Fibroblast of skin of back (primary cell): ENCODE results near the gene TEAD3.

Experiments used
- DNase-seq: peaks from one replicate; pipeline ENCODE4 v3.0.0-alpha.2; 2013

TEAD3 gene

GRCh38 chr6:35512006-35512405 is 15.1 kb upstream of the TEAD3 start:
- no peak for DNase-seq

- no peak for DNase-seq
These were observed 14.7 kb upstream of the TEAD3 start for GRCh38 chr6:35511562-35511941.

GRCh38 chr6:35510916-35511561 is 14.2 kb upstream of the TEAD3 start:
- DNase-seq, result no peak

- DNase-seq, result no peak
These were observed 11.7 kb upstream of the TEAD3 start for GRCh38 chr6:35508542-35508941.

- no peak for DNase-seq
These were observed 11.1 kb upstream of the TEAD3 start for GRCh38 chr6:35508027-35508426.

GRCh38 chr6:35507221-35507620 is 10.3 kb upstream of the TEAD3 start:
- peak; percentile 44 for DNase-seq

GRCh38 chr6:35506536-35506935 is 9.7 kb upstream of the TEAD3 start:
- DNase-seq, result no peak

- no peak for DNase-seq
These were observed 9.1 kb upstream of the TEAD3 start for GRCh38 chr6:35505999-35506412.

GRCh38 chr6:35503534-35503933 is 6.7 kb upstream of the TEAD3 start:
- DNase-seq, result no peak

- no peak for DNase-seq
These were observed 4.9 kb upstream of the TEAD3 start for GRCh38 chr6:35501784-35502183.

GRCh38 chr6:35500782-35501181 is 3.9 kb upstream of the TEAD3 start:
- DNase-seq, result peak; percentile 82

GRCh38 chr6:35499372-35499771 is 2.5 kb upstream of the TEAD3 start:
- no peak for DNase-seq

GRCh38 chr6:35498422-35499067 is 1.7 kb upstream of the TEAD3 start:
- DNase-seq, result peak; percentile 46

GRCh38 chr6:35497571-35498421 is 917 bp upstream of the TEAD3 start:
- peak; percentile 93 for DNase-seq

- DNase-seq, result peak; percentile 54
These were observed 641 bp downstream of the TEAD3 start for GRCh38 chr6:35496036-35496840.

GRCh38 chr6:35495258-35496035 is 1.4 kb downstream of the TEAD3 start:
- no peak for DNase-seq

GRCh38 chr6:35494161-35494563 is 2.7 kb downstream of the TEAD3 start:
- peak; percentile 67 for DNase-seq

GRCh38 chr6:35493307-35493983 is 3.4 kb downstream of the TEAD3 start:
- DNase-seq, result no peak

GRCh38 chr6:35492974-35493284 is 4.0 kb downstream of the TEAD3 start:
- DNase-seq, result no peak

GRCh38 chr6:35492258-35492973 is 4.5 kb downstream of the TEAD3 start:
- no peak for DNase-seq
